ENCODE data around the gene ADORA1.

- TF ChIP-seq EZH2 (IDR thresholded peaks at IDR 0.05; ENCODE audit: low read length) = no peak
- TF ChIP-seq CTCF (optimal IDR thresholded peaks at IDR 0.05 in 1 of 3, IDR thresholded peaks at IDR 0.05 in 1 of 3, conservative IDR thresholded peaks at IDR 0.05 in 1 of 3; ENCODE audit: extremely low read depth in 1 of 3, insufficient read depth in 2 of 3, low read length in 3 of 3) = no peak
Observed at GRCh38 chr1:203089001-203089650, 38.4 kb upstream of the ADORA1 start.
